Activated T-cell treated with anti-CD3 and anti-CD28 coated beads, Interleukin-2, amount 50 U/mL, for 24 hours (primary cell): ENCODE measurements around the gene CETP.

ENCODE experiments used
- DNase-seq: peaks from one replicate; pipeline ENCODE4 v3.0.0-alpha.2; 2020
- H3K27ac Mint-ChIP-seq: 2 replicates; pipeline ENCODE4 v1.8.0; 2020; ENCODE audit warnings: mild to moderate bottlenecking, mixed read lengths
- H3K27me3 Mint-ChIP-seq: 2 replicates; pipeline ENCODE4 v1.8.0; 2020; ENCODE audit warnings: mixed read lengths
- H3K36me3 Mint-ChIP-seq: 2 replicates; pipeline ENCODE4 v1.8.0; 2020; ENCODE audit warnings: low read depth, mixed read lengths
- H3K4me1 Mint-ChIP-seq: 2 replicates; pipeline ENCODE4 v1.8.0; 2020; ENCODE audit warnings: low read depth, mixed read lengths
- H3K4me3 Mint-ChIP-seq: 2 replicates; pipeline ENCODE4 v1.8.0; 2020; ENCODE audit warnings: mild to moderate bottlenecking, moderate library complexity, mixed read lengths
- H3K9me3 Mint-ChIP-seq: 2 replicates; pipeline ENCODE4 v1.8.0; 2020; ENCODE audit warnings: mixed read lengths

Gene CETP

GRCh38 chr16:57030346-57030902, 68.7 kb downstream of the CETP start:
- peaks cover 85% of the 10 kb centered on the region for H3K4me1 Mint-ChIP-seq
- H3K36me3 Mint-ChIP-seq, result peaks cover 98% of the 10 kb centered on the region

GRCh38 chr16:57031156-57031555, 69.4 kb downstream of the CETP start:
- Mint-ChIP-seq H3K36me3 (peaks cover 98% of the 10 kb centered on the region), H3K4me3 (no peak overlapping the region), H3K27me3 (no peaks in the 10 kb centered on the region), H3K4me1 (peaks cover 85% of the 10 kb centered on the region), H3K9me3 (no peaks in the 10 kb centered on the region), H3K27ac (peak overlapping the region; percentile 47)
- no peak for DNase-seq

More at GRCh38 chr16:57030346-57030902, 68.7 kb downstream of the CETP start:
- no peak for DNase-seq
- Mint-ChIP-seq H3K4me3 (no peak overlapping the region), H3K27ac (peak overlapping the region; percentile 2), H3K9me3 (no peaks in the 10 kb centered on the region), H3K27me3 (no peaks in the 10 kb centered on the region)

GRCh38 chr16:57032346-57032745, 70.6 kb downstream of the CETP start:
- H3K4me3 Mint-ChIP-seq, result no peak overlapping the region

DNA sequence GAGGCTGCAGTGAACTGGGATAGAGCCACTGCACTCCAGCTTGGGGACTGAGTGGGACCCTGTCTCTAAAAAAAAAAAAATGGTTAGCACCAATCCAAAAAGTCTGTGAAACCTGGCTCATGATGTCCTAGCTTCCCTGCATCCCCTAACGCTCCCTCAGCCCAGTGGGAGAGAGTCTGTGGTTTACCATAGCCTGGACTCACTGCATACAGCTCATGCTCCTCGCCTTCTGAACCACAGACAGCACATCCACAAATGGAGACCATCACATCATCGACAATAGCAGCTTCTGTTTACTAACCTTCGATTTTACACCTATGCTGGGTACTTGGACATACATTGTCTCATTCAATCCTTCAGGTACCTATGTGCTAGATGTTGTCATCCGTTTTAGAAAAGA, 71.2 kb downstream of the CETP start:
- peaks cover 85% of the 10 kb centered on the region for H3K4me1 Mint-ChIP-seq
- H3K27me3 Mint-ChIP-seq, result no peaks in the 10 kb centered on the region
- H3K9me3 Mint-ChIP-seq, result no peaks in the 10 kb centered on the region
- peaks cover 98% of the 10 kb centered on the region for H3K36me3 Mint-ChIP-seq
- DNase-seq, result no peak
- no peak overlapping the region for H3K4me3 Mint-ChIP-seq
- peak overlapping the region; percentile 67 for H3K27ac Mint-ChIP-seq

More at GRCh38 chr16:57032346-57032745, 70.6 kb downstream of the CETP start:
- no peaks in the 10 kb centered on the region for H3K9me3 Mint-ChIP-seq
- H3K27me3 Mint-ChIP-seq, result no peaks in the 10 kb centered on the region
- H3K36me3 Mint-ChIP-seq, result peaks cover 98% of the 10 kb centered on the region
- peak overlapping the region; percentile 67 for H3K27ac Mint-ChIP-seq
- peaks cover 85% of the 10 kb centered on the region for H3K4me1 Mint-ChIP-seq
- no peak for DNase-seq
